ENCODE measurements around the gene VPS11.

The VPS11 gene

DNA sequence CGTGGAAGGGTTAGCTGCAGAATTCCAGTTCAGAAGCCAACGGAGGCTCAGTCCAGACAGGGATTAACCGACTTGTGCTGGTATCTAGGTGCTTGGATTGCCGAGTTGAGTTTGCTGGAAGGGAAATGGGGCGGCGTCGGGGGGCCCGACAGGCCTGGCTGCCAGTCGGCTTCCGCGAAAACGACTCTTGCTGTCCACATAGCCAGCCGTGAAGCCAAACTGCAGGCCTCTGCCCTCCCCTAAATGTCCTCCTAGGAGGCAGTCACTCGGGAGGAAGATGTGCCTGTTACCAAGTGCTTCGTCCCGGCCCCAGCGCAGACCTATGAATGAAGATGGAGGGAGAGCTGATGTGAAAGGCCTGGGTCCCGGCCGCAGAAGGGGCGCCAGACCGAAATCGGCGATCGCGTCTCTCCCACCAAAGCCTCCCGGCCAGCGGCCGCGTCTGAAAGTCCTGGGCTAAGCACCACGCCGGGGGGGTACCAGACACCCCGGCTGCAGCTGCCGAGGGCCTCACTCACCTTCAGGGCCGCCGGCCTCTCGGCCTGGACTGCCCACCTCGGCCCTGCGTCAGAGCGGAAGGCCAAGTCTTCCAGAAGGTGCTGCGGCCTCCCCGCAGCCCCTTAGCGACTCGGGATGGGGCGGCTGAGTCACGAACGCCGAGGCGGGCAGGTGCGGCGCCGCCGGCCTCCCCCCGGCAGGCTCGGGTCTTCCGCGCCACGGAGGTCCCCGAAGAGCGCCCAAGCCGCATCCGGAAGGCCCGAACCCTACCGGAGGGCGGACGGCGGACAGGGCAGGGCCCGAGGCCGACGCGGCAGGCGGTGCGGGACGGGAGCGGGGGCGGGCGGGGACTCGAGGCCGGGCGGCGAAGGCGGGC lies 26.6 kb downstream of the VPS11 start:
- TF ChIP-seq, protein P1, sequence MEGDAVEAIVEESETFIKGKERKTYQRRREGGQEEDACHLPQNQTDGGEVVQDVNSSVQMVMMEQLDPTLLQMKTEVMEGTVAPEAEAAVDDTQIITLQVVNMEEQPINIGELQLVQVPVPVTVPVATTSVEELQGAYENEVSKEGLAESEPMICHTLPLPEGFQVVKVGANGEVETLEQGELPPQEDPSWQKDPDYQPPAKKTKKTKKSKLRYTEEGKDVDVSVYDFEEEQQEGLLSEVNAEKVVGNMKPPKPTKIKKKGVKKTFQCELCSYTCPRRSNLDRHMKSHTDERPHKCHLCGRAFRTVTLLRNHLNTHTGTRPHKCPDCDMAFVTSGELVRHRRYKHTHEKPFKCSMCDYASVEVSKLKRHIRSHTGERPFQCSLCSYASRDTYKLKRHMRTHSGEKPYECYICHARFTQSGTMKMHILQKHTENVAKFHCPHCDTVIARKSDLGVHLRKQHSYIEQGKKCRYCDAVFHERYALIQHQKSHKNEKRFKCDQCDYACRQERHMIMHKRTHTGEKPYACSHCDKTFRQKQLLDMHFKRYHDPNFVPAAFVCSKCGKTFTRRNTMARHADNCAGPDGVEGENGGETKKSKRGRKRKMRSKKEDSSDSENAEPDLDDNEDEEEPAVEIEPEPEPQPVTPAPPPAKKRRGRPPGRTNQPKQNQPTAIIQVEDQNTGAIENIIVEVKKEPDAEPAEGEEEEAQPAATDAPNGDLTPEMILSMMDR (IDR thresholded peaks at IDR 0.05; ENCODE audit: low read depth, low read length, missing control alignments): no peak
- DNase-seq (ENCODE audit: extremely low read depth, low read depth): no peak

GRCh38 chr11:119094816-119095065 lies 27.1 kb downstream of the VPS11 start:
- peak overlapping the region; percentile 89 for H3K4me3 ChIP-seq (replicated peaks; ENCODE audit: low read depth, low read length)
- DNase-seq (ENCODE audit: extremely low read depth, low read depth): no peak
- TF ChIP-seq, protein P1 (IDR thresholded peaks at IDR 0.05; ENCODE audit: low read depth, low read length, missing control alignments): peak; percentile 63

More for the DNA sequence above, 26.6 kb downstream of the VPS11 start:
- peak overlapping the region; percentile 89 for H3K4me3 ChIP-seq (replicated peaks; ENCODE audit: low read depth, low read length)

DNA sequence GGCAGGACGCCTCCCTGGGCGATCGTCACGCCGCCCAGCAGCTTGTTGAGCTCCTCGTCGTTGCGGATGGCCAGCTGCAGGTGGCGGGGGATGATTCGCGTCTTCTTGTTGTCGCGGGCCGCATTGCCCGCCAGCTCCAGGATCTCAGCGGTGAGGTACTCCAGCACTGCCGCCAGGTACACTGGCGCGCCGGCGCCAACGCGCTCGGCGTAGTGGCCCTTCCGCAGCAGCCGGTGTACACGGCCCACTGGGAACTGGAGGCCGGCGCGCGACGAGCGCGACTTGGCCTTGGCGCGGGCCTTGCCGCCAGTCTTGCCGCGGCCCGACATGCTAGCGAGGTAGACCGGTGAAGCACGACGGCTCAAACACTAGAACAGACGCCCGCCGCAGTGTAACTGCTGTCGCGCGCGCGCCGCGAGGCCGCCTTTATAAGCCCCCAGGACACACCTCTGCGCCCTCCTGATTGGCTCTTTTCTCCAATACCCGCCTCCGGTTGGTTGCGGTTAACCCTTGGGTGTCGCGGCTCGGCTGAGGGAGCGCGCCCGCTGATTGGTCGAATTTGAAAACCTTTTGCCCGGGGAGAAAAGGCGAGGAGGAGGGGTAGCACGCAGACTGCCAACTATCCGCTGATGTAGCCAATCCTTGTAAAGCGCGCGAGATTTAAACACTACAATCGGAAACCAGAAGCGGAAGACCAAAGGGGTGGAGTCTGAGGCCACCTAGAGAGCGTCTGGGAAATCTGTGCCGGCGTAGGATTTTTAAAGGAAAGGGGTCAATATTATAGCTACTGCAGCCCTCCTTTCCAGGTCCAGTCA lies 27.7 kb downstream of the VPS11 start:
- peak; percentile 99 for DNase-seq (ENCODE audit: extremely low read depth, low read depth)
- peak overlapping the region; percentile 89 for H3K4me3 ChIP-seq (replicated peaks; ENCODE audit: low read depth, low read length)
- TF ChIP-seq, protein P1 (IDR thresholded peaks at IDR 0.05; ENCODE audit: low read depth, low read length, missing control alignments): no peak

DNA sequence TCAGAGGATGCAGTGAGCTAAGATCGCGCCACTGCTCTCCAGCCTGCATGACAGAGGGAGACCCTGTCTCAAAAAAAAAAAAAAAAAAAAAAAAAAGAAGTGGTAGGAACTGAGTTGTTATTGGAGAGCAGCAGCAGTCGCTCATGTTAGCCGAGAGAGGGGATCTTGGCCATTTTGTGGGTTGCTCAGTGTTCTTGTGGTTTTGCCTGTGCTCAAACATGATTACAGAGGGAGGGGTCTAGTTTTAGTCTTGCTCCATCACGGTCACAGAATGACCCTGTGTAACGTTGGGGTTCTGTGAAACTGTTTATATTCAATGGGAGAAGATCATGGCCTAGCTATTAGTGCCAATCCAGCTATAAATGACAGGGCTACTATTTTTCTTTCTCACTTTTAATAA lies 32.1 kb downstream of the VPS11 start:
- H3K4me3 ChIP-seq (replicated peaks; ENCODE audit: low read depth, low read length): peak overlapping the region; percentile 91
- TF ChIP-seq, protein P1 (IDR thresholded peaks at IDR 0.05; ENCODE audit: low read depth, low read length, missing control alignments): no peak
- no peak for DNase-seq (ENCODE audit: extremely low read depth, low read depth)

- DNase-seq (ENCODE audit: extremely low read depth, low read depth): no peak
- peak overlapping the region; percentile 91 for H3K4me3 ChIP-seq (replicated peaks; ENCODE audit: low read depth, low read length)
- TF ChIP-seq, protein P1 (IDR thresholded peaks at IDR 0.05; ENCODE audit: low read depth, low read length, missing control alignments): peak; percentile 49
These were observed 32.8 kb downstream of the VPS11 start for GRCh38 chr11:119100246-119100970.

- peak overlapping the region; percentile 91 for H3K4me3 ChIP-seq (replicated peaks; ENCODE audit: low read depth, low read length)
- TF ChIP-seq, protein P1 (IDR thresholded peaks at IDR 0.05; ENCODE audit: low read depth, low read length, missing control alignments): no peak
- no peak for DNase-seq (ENCODE audit: extremely low read depth, low read depth)
These were observed 33.6 kb downstream of the VPS11 start for GRCh38 chr11:119100994-119101758.

Measured in HFF-Myc (cell line).